HG02763 (cell line): Measurements from ENCODE around the gene ANGPTL2.

Experiments used
- ATAC-seq: cut with Tn5 transposase; IDR thresholded peaks from one replicate; pipeline ENCODE4 v1.9.1; 2021; ENCODE audit warnings: mild to moderate bottlenecking, moderate library complexity; ENCODE audit not compliant: unreplicated experiment

The ANGPTL2 gene

DNA sequence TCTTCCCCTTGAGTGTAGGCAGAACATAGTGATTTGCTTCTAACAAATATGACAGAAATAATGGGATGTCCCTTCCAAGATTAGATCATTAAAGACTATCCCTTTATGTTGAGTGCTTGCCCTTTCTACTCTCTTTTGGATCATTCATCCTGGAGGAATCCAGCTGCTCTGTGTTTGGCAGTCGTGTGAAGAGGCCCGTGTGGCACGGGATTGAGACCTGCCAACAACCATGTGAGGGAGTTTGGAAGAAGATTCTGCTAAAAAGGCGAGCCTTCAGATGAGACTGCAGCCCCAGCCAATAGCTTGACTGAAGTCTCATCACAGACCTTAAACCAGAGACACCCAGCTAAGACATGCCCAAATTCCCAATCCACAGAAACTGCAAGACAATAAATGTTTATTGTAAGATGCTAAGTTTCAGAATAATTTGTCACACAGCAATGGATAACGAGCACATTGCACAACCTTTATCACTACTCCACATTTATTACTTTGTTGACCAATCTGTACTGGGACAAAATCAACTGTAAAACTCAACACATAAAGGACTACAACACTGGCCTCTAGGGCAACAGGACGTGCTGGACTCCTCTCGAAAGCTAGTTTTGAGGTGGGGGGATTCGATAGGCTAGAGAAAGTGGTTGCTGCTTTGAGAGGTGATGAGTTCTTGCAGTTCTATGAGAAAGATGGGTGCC is 42.8 kb downstream of the ANGPTL2 start:
- ATAC-seq = no peak

- no peak for ATAC-seq
These were observed 43.4 kb downstream of the ANGPTL2 start for GRCh38 chr9:127078988-127079387.

- no peak for ATAC-seq
These were observed 44.1 kb downstream of the ANGPTL2 start for GRCh38 chr9:127078336-127078735.

- ATAC-seq = no peak
These were observed 44.8 kb downstream of the ANGPTL2 start for GRCh38 chr9:127077644-127077946.

DNA sequence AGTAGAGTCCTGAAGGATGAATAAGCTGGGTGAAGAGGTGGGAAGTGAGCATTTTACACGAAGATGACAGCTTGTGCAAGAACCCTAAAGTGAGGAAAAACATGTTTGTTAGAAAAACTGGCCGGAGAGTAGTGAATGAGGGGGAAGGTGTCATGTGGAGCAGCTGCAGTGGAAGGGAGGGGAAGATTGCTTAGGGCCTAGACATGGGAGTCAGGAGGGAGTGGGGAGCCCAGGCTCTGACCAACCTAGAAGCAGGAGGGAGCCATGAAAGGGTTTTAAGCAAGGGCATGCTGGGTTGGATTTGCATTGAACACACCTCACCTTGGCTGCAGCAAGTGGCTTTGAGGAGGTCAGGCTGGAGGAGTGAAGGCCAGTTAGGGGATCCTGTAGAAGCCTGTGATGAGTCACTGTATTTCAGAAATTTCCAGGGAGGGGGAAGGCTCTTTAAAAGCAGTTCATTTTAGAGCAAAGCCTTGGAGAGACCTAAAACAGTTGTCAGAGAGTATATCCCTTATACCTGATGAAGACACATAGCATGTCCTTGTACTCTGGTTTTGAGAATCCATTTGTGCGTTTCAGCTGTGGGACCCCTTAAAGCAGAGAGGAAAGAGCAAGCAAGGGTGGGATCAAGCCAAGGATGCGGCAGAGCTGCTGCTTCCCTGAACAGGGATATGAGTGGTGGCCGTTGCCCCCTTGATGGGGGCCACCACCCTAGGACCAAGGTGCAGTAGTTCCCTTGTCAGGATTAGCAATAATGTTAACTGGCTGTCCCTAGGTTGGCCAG is 45.4 kb downstream of the ANGPTL2 start:
- no peak for ATAC-seq

DNA sequence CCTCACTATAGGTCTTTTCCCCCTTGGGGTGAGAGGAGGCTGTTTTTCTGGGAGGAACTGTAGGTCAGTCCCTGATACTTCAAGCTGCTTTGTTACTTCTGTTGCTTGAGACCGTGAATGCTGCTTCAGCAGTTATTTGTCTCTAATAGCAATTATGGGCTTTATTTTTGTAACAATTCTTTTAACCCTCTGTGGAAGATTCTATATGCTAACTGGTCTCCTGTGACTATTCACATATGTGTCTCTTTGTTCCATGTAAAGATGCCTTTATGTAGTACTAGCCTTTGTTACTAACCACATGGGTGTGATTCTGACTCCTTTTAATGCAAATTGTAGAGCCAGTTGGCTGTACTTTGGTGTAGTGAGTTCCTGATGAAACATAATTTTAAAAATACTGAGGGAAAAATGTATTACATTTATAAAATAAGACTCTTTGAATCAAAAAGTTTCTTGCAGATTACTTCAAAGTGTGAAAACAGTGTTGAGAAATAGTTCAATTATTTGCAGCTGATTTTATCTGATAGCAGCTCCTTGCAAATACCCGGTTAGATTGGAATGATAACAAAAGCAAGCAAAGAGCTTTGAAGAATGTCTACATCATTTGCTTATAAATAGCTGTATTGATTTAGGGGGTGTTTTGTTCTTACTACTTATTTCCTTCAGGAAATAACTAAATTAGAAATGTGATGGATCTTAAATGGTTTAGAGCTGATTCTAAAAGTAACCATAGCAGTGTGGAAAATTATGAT is 46.6 kb downstream of the ANGPTL2 start:
- no peak for ATAC-seq

DNA sequence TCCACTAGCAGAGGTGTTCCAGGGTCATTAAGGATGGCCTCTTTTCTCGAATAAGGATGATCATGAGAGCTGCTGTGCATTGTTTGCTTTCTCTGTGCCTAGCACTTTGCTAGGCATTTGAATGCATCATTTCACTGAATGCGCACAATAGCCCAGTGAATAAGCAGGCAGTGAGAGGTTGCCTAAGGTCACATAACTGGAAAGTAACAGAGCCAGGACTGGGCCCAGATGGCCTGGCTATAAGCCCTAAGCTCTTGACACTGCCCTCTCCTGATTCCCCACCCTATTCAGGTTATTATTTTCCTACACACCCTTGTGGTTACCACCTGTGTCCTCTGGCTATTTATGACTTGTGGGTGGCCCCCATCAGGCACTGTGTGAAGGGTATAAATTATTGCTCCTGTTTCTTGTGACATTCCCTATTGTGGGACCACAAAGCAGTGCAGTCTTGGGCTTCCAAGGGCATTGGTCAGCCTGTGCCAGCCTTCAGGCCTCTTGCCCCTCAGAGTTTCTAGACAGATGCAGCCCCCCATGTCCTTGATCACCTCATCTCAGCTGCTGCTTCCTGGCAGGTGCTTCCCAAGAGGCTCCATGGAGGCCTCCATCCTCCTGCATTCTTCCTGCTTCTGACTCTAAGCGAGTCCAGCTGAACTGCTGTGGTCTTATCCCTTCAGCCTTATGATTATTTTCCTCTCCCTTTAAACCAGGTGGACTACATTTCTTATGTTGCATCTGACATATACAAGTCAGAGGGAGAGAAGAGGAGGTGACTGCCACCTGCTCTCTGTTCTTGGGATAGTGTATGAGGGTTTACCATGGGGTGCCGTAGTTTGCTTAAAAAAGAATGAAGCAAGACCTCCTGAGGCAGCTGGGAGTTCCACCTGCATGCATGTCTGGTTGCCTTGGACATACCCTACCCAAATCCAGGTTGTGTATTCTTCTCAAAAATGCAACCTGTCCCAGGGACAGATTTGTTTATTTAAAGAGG is 47.6 kb downstream of the ANGPTL2 start:
- ATAC-seq = no peak

DNA sequence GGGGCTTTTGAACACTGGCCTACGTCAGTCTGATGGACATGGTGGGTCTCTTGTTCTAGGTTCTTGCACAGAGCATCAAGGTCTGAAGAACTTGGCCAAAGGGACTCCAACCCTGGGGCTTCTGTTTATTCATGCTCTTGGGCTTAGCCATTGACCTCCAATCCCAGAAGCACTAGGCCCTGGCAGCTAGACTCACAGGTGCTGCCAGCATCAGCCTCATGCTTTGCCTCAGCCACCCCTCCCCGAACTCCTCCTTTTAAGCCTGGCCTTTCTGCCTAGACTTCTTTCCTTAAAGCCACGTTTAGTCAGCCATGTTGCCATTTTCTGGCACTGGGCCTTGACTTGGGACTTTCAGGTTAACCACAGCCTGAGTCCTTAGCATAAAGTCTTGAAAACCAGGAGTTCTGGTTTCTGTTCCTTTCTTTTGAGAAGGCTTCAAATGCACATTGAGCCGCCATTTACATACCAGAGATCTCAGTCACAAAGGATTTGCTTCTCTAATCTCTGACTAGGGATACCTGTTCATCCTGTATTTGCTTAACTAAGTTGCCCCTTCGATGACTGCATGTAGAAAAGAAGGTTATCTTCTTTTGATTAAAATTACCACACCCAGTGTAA is 54.7 kb downstream of the ANGPTL2 start:
- ATAC-seq = no peak

- ATAC-seq = no peak
These were observed 55.6 kb downstream of the ANGPTL2 start for GRCh38 chr9:127066851-127067136.

DNA sequence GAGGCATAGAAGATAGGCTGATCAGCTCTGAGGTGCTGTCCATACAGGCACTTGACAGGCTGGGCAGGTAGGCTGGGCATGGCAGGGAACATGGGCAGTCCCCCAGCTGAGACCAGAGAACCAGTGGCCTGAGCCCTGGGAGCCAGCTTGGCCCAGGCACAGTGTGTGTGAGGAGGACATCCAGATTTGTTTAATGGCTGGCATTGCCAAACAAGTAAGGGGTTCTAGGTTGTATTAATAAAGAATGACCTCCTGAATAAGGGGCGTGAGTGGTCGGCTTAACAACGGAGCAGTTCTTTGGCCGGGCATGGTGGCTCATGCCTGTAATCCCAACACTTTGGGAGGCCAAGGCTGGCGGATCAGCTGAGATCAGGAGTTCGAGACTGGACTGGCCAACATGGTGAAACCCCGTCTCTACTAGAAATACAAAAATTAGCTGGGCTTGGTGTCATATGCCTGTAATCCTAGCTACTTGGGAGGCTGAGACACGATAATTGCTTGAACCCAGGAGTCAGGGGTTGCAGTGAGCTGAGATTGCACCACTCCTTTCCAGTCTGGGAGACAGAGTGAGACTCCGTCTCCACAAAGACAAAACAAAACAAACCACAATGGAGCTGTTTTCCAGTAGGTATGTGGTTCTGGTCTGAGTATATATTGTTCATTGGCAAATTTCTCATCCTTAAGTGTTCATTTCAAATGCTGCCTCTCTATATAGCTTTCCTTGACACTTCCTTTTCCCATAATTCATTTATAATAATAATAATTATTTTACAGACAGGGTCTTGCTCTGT is 56.2 kb downstream of the ANGPTL2 start:
- ATAC-seq = no peak

DNA sequence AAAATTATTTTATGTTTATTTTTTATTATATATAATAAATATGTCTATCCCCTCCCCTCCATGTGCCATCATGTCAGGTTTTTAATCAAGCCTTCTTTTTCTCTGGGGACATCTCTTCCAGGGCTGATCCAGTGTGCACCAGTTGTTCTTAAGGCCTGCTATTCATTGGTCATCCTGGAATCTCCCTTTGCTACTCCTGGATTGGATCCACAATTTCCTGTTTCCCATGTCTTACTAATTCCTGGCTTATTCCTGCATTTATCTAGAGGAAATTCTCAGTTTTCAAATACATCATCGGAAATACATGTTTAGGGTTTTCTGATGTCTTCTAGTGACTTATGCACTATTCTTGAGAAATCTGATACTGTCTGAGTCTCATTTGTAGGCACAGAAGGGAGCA is 56.8 kb downstream of the ANGPTL2 start:
- ATAC-seq = no peak

GRCh38 chr9:127064335-127064734 is 58.1 kb downstream of the ANGPTL2 start:
- no peak for ATAC-seq

DNA sequence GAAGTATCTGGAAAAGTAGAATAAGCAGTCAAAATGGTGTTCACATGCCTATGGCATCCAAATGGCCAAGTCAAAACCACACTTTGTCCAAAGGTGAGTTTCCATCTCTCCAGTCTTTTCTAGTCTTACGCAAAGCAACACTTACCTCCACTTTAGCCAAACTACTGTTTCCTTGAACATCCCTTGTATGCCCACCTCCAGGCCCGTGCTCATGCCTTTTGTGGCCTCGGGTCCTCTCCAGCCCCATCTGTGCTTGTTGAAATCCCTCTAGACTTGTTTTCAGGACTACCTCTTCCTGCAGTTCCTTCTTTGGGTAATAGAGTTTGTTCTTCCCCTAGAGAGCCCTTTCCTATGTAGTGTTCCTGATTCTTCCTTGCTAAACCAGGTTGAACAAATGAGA is 61.0 kb downstream of the ANGPTL2 start:
- no peak for ATAC-seq

DNA sequence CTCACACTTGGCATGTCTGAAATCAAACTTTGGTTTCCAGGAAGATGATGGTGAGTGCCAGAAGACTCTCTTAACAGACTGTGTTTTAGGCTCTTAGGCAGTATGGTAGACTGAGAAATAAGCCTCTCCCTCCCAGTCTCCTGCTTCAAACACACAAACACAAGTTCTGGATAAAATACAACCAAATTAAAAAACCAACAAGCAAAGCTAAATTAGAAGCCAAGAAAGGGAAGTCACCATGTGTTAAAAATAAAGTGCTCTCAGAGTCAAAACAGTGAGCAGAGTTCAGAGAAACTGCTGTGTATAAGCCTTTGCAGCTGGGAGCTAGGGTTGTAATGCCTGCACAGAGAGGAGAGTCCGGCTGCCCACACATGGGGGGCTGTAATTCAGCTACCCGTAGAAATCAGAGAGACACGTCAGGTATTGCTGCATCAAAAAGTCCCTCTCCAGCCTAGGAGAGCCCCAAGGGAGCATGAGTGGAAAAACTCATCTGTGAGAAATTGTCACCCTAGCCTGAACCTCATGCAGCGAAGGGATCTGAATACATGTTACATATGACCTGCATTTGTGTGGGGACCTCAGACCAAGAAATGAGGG is 62.6 kb downstream of the ANGPTL2 start:
- no peak for ATAC-seq

GRCh38 chr9:127059030-127059429 is 63.4 kb downstream of the ANGPTL2 start:
- no peak for ATAC-seq

- ATAC-seq = no peak
These were observed 63.8 kb downstream of the ANGPTL2 start for GRCh38 chr9:127058645-127059021.

DNA sequence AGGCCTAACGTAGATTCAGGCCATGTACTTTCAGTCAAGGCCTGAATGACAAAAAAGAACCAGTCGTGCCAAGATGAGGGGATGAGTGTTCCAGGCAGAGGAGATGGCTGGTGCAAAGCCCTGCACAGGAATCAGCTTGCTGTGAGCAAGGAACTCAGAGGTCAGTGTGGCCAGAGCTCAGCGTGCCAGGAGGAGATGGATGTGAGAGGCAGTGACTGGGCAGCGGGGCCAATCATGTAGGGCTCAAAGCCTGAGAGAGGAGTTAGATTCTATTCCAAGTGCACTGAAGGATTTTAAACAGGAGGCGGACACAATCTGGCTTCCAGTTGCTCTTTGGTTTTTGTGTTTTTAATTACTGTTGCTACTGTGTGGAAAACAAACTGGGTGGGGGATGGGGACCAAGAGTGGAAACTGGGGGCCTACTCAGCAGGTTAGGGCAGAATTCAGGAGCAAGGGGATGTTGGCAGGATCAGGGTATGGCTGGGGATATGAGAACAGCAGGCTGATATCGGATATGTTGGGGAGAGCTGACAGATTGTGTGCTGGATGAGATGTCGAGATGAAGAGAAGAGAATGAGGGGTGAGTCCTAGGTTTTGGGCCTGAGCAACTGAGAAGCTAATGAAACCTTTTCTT is 64.3 kb downstream of the ANGPTL2 start:
- ATAC-seq = no peak

GRCh38 chr9:127056446-127056845 is 66.0 kb downstream of the ANGPTL2 start:
- ATAC-seq = no peak
